GM21360 (cell line): ENCODE results near the gene OR2J1.
"Not testable (repeated sequence)": the region's sequence is repeated elsewhere in the genome, so short reads cannot be mapped to it uniquely, and the experiment has no call there.

Source experiments
- ATAC-seq: cut with Tn5 transposase; IDR thresholded peaks from one replicate; pipeline ENCODE4 v1.9.1; 2021; ENCODE audit warnings: mild to moderate bottlenecking, moderate library complexity; ENCODE audit not compliant: unreplicated experiment

The OR2J1 gene

DNA sequence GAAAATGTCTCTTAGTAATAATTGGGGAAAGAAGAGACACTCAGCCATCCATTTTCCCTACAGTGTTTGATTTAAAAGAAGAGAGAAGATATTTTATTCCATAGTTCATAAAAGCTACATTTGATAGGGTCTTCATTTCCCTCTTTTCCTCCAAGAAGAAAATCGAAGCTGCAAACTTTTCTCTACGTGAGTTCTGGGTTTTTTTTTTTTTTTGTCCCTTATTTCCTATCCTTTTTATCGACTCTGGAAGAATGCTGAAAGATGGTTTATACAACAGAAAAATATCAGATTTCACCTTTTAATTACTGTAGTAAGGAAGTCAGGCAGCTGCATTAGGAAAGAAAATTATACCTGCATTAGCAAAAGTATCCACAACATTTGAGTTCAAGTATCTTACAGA is at the start of gene OR2J1:
OR2J1 (plus strand) TSS at position 301 of the 400 bp plus-strand sequence. CDS start 1,453 bp downstream, outside the sequence.
- ATAC-seq, result no peak

DNA sequence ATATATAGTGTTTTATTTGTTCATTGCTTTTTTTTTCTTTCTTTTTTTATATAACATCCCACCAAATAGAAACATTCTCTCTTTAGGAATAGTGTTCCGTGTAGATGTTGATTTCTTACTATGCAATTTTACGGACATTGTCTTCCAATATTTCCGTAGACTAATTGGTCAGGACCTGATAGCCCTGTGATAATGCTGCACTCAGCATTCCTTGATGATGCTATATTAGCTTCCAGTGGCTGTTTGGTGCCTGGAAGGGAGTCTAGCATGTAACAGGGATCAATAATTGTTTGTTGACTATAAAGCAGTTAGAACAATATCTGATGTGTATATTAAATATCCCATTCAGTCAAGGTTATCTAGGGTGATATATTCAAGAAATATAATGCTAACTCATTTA is 47.6 kb upstream of the OR2J1 start:
- ATAC-seq, result no peak

DNA sequence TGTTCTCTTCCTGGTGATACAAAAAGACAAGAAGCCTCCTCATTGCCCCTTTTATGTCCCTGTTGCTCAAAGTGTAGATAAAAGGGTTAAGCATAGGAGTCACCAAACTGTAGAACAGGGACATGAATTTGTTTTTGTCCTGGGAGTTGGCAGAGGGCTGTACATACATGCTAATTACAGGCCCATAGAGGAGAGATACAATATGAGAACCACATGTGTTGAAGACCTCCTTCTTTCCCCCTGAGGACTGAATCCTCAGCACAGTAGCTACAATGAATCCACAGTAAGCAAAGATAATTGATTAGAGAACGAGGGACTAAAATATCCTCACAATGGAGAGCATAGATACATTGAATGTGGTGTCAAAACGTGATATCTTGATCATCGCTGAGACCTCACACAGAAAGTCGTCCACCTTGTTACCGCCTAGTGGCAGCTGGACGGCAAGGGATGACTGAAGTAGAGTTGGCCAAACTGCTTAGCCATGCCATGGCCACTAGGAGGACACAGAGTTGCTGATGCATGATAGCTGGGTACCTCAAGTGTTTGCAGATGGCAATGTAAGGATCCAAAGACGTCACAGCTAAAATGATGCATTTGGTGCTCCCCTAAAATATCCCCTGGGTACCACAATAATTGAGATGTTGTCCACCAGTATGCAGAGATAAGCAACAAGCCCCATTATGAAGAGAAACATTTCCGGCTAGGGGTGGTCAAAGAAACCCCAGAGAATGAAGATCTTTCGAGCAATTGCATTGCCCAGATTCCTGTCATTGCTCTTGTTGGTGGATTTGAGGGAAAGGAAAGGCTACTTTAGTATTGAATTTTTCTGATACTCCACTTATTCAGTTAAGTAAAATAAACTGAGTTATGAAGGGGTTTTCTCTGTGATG is 27.2 kb upstream of the OR2J1 start:
- no peak for ATAC-seq

DNA sequence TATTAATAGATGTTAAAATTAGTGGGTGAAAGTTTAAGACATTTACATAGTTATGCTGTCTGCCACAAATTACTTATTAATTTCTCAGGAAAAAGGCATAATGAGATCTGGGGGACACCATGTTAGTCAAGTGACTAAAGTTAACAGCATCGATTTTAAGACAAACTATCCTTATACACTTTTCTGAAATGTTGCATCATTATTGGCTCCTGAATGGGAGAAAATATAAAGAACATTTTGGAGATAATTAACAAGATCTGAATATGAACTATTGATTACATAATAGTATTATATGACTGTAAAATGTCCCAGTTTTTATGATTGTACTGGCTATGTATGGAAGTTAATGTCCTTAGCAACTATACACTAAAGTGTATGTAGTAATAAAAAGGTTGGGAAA is 20.1 kb upstream of the OR2J1 start:
- no peak for ATAC-seq

DNA sequence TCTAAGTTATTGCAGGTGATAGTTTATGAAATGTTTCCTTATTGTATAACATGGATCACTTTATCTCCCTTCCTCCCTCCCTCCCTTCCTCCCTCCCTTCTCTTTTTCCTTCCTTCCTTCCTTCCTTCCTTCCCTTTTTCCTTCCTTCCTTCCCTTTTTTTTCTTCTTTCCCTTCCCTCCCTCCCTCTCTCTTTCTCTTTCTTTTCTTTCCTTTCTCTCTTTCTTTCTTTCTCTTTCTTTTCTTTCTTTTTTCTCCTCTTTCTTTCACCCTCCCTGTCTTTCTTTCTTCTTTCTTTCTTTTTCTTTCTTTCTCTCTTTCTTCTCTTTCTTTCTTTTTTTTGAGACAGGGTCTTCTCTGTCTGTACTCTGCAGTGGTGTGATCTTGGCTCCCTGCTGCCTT is 18.0 kb upstream of the OR2J1 start:
- ATAC-seq, result no peak

DNA sequence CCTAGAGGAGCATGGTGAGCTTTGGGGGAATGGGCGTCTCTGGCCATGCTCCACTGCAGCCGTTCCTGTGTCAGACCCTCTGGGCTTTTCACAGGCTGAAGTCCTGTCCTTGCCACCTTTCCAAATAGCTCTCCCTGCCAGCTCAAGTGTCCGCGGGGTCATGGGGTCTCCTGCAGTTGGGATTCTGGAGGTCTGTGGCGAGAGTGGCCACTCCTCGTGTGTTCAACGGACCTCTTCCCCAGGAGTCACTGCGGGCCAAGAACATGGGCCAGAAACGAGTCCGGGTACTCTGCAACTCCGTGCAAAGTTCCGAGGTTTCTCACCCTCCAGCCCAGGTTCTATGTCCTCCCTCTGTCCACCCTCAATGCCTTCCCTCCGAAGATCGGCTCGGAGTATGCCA is 16.8 kb upstream of the OR2J1 start:
- ATAC-seq, result no peak

DNA sequence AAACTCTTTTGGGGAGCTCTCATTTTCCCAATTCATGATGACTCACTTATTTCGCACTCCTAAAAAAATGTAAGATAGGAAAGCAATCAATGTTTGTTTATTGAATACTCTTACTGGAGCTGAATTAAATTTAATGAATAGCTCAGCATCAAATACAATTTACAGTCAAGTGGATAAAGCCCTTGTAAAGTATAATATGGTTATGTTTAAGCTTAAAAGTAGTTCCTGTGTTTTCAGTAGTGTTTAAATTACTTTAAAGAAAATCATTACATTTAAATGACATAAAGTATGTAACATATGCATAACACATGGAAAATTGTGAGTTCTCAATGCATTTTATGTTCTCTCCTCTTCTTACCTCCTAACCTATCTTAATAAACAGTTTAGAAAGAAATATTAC is 12.1 kb upstream of the OR2J1 start, which contains the start of gene OR2B3:
OR2B3 (minus strand) TSS at position 101 of the 400 bp plus-strand sequence; CDS start at position 36, 65 bp downstream.
- no peak for ATAC-seq

DNA sequence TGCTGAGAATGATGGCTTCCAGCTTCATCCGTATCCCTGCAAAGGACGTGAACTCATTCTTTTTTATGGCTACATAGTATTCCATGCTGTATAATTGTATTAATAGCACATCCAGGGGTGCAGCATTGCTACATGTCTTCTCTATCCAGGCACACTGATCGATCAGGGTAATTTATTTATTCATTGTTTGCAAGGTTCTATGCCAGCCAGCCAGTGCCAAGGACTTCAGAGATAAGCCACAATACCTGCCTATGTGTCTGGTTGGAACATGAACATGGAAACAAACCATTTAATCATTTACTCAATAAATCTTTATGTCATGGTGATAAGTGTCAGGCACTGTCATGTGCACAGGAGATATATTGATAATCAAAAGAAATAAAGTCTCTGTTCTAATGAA is 6.3 kb upstream of the OR2J1 start:
- ATAC-seq, result no peak

DNA sequence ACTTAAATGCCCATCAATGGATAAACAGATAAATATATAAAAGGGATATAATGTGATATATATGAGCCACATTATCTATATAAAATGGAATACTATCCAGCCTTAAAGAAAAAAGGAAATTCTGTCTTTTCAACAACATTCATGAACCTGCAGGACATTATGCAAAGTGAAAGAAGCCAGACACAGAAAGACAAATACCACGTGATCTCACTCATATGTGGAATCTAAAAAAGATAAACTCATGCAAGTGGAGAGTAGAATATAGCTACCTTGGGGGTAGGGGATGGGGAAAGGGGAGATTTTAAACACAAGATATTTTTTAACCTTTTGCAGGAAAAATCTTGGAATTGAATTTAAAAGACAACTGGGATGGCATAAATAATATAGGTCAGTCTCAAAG is 1.5 kb upstream of the OR2J1 start:
- no peak for ATAC-seq

DNA sequence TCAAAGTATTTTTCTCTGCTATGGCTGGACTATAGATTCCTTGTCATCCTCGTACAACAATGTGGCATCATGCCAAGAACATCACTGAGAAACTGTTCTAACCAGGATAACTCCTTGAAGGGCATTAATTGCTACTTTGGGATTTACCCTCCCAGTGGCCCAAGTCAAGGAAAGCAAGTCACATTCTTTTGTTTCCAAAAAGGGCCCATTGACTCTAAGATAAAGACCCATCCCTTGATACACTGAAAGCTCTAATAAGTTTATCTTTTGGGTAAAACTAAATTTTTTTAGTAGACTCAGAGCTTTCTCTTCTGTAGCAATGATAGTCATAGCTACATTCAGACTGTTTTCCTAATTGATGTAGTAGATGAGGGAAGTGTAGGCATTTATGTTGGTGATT is 8.5 kb downstream of the OR2J1 start, which contains the start of gene OR2J3:
OR2J3 (plus strand) TSS at position 301 of the 400 bp plus-strand sequence. CDS start 3,833 bp downstream, outside the sequence.
- no peak for ATAC-seq

DNA sequence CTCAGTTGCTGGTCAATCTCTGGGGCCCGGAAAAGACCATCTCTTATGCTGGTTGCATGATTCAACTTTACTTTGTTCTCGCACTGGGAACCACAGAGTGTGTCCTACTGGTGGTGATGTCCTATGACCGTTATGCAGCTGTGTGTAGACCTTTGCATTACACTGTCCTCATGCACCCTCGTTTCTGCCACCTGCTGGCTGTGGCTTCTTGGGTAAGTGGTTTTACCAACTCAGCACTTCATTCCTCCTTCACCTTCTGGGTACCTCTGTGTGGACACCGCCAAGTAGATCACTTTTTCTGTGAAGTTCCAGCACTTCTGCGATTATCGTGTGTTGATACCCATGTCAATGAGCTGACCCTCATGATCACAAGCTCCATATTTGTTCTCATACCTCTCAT is 12.8 kb downstream of the OR2J1 start:
- no peak for ATAC-seq

DNA sequence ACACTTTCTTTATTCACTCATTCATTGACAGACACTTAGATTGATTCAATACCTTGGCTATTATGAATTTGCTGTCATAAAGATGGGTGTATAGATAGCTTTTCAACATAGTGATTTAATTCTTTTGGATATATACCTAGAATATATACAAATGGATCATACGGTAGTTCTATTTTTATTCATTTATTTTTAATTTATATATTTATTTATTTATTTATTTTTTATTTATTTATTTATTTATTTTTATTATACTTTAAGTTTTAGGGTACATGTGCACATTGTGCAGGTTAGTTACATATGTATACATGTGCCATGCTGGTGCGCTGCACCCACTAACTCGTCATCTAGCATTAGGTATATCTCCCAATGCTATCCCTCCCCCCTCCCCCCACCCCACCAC is 15.7 kb downstream of the OR2J1 start:
- not testable (repeated sequence) for ATAC-seq

DNA sequence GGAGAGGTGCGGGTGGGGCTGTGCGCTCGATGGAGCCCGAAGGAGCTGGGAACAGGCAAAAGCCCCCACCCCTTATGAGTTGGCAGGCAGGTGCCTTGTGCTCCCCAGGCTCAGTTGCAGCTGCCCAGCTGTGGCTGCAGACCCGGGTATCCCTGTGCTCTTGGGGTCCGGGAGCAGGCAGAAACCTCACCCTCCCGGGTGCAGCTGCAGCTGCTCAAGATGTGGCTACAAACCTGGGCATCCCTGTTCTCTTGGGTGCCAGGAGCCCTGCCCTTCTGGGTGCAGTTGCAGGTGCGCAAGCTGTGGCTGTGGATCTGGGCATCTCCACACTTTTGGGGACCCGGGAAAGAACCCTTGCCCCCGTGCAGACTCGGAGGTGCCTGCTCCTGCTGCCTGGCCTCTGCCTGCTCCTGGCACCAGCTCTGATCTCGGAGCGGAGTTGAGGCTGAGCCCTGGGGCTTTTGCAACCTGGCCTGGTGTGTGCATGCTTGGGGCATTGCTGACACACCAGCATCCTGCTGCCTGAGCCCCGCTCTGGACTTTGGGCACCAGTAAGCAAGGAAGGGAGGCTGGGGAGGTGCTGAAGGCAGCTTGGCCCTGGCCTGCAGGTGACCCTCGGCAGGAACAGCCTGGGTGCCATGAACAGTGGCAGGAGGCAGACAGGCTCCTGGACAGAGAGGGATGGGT is 30.2 kb downstream of the OR2J1 start:
- ATAC-seq, result no peak

DNA sequence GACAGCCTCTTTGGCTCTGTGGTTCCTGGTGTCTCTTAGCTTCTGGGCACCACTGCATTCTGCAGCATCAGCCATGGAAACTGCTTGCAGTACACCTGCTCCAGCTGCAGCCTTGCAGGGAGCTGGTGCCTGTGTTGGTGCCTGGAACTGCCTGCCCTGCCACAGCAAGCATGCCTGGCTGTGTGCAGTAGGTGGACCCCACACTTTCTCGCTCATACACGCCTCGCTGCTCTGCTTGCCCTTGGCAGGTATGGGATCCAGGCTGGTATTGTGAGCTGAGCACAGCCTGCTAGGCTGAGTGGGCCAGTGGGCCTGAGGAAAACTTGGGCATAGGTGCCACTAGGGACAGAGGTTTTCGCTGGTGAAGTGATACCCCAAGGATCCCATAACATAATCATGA is 31.4 kb downstream of the OR2J1 start:
- ATAC-seq, result no peak

DNA sequence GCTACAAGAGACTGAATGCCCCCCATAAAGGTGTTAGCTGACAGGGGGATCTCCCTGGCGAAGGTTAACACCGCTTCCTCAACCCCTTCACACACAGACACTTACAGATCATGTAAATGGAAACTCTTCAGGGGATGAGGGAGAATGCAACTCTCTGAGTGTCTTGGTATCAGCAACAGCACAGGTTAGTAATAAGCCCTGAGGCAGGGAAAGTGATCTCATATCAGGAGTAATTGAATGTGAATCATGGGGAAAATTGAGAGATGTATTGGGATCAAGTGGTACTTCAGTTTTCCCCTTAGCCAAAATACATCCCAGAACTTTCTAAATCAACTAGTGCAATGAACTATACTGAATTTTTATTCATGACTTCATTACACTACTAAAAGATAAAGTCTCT is 32.4 kb downstream of the OR2J1 start:
- ATAC-seq, result no peak

DNA sequence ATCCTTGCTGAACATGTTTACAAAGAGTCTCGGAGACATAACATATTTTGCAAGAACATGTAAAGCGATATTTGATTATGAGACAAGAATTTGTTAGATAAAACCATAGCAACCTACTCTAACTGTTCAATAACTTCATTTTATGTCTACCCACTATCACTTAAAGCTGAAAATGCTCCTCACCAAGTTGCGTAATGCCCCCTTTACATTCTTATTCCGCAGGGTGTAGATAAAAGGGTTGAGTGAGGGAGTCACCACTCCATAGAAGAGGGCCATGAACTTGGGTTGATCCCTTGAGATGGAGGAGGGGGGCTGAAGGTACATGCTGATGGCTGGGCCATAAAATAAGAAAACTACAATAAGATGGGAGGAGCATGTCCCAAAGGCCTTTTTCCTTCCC is 38.4 kb downstream of the OR2J1 start:
- ATAC-seq, result no peak

DNA sequence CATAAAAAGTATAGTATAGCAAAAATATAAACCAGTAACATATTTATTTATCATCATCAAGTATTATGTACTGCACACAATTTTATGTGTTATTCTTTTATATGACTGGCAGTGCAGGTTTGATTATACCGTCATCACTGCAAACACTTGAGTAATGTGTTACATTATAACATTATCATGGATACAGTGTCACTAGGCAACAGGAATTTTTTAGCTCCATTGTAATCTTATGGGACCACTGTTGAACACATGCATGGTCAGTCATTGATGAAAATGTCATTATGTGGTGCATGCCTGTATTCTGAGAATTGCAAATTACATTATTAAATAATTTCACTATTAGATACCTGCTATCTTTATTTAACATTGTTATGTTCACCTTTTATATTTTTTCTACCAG is 42.3 kb downstream of the OR2J1 start:
- no peak for ATAC-seq

DNA sequence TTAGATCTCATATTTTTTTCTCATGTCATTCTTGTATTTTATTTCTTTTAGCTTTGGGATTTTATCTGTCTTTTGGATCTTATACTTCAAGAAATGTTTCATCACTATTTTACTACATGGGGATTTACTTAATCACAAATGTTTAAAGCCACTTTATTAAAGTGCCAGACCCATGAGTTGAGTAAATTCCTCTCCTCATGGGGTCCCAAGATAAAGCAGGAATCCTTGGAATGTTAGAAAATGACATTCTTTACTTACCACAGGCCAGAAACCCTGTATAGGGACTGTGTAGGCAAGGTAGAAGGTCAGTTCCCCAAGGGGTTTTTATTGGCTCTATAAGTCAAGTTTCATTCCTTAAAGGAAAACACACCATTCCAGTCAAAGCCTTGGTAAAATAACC is 43.0 kb downstream of the OR2J1 start:
- ATAC-seq, result no peak

DNA sequence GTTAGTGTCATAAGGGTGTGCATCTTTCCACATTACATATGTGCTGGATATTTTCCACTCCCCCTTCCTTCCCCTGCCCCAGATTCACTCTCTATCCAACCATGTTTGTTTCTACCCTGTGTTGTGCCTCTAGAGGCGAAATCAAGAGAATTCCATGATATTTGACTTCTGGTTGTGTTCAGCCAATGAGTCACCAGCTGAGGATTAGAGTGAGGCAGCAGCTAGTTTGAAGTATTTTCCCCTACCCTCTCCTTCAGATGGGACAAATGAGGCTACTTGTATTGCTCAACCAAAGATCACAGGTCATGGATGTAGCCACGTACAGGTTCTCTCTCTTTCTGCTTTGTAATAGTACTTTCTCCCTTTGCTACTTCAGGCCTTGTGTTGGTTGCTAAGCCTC is 46.9 kb downstream of the OR2J1 start:
- ATAC-seq, result no peak

DNA sequence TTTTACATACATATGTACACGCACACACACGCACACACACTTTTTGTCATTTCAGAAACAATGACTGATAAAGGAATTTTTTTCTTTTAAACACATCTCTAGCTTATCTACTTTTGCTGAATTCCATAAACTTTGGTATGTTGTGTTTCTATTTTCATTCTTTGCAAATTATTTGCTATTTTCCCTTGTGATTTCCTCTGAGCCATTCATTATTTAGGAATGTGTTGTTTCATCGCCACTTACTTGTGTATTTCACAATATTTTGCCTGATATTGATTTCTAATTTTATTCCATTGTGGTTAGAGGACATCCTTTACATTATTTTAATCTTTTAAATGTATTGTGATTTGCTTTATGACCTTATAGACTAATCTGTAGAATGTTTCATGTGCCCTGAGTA is 47.8 kb downstream of the OR2J1 start:
- no peak for ATAC-seq

DNA sequence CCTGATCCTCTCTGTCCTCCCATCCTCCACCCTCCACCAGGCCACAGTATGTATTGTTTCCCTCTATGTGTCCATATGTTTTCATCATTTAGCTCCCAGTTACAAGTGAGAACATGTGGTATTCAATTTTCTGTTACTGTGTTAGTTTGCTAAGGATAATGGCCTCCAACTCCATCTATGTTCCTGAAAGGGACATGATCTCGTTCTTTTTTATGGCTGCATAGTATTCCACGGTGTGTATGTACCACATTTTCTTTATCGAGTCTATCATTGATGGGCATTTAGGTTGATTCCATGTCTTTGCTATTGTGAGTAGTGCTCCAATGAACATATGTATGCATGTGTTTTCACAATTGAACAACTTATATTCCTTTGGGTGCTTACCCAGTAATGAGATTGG is 50.2 kb downstream of the OR2J1 start:
- ATAC-seq, result not testable (repeated sequence)
